Measurements from ENCODE around the gene MCL1.

DNA sequence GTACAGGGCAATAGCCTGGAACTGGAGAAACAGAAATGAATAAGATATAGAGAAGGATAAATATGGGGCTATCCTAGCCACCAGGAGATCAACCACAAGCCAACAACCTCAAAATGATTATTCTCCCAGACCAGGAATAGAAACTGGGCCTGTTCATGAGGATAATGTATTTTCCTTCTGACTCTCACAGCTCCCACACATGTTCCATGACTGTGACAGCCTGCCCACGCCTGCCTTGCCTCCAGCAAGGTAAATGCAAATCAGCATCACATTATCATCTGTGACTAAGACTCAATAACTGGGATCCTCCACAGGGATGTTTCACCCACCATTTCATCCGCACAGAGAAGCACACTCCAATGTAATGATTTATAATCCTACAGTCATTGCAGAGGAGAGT is 46.7 kb upstream of the MCL1 start:
- TF ChIP-seq, protein P1, sequence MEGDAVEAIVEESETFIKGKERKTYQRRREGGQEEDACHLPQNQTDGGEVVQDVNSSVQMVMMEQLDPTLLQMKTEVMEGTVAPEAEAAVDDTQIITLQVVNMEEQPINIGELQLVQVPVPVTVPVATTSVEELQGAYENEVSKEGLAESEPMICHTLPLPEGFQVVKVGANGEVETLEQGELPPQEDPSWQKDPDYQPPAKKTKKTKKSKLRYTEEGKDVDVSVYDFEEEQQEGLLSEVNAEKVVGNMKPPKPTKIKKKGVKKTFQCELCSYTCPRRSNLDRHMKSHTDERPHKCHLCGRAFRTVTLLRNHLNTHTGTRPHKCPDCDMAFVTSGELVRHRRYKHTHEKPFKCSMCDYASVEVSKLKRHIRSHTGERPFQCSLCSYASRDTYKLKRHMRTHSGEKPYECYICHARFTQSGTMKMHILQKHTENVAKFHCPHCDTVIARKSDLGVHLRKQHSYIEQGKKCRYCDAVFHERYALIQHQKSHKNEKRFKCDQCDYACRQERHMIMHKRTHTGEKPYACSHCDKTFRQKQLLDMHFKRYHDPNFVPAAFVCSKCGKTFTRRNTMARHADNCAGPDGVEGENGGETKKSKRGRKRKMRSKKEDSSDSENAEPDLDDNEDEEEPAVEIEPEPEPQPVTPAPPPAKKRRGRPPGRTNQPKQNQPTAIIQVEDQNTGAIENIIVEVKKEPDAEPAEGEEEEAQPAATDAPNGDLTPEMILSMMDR (IDR thresholded peaks at IDR 0.05; ENCODE audit: low read length): no peak
- TF ChIP-seq EZH2 (IDR thresholded peaks at IDR 0.05; ENCODE audit: borderline replicate concordance, low read length): no peak
